Pancreas (tissue), 10 donors: ENCODE measurements around the gene INSL3. TPM values are rescaled to one million over a fixed set of nuclear protein-coding genes. Genes with fewer than 3 reads are reported as not detected.

Source experiments
- ATAC-seq, 4 donors: fragments of 200-7000 bp; cut with Tn5 transposase; one replicate each; pipeline versions ENCODE4 v1.8.0 to v1.9.1; 2020; ENCODE audit warnings: mild to moderate bottlenecking in 4 of 4, moderate library complexity in 4 of 4
- DNase-seq, 6 donors: peaks; one replicate each; pipeline ENCODE4 v3.0.0-alpha.2; 2020
- FAIRE-seq: peaks from 2 replicates; lab custom pipeline; 2012; peaks lifted over from hg19 to GRCh38; lab: Jason Lieb, UNC
- H3K27ac ChIP-seq, 4 donors: fragments of 200-600 bp; sonication (generic); 1 replicate in 3 of 4; 2 replicates in 1 of 4; pipeline versions ENCODE4 v1.5.0 to v1.8.0; 2020
- H3K27me3 ChIP-seq, 4 donors: fragments of 200-600 bp; one replicate each; pipeline ENCODE4 v1.8.0; 2021
- H3K36me3 ChIP-seq, 3 donors: fragments of 200-600 bp; sonication (generic) in 1 of 3; one replicate each; pipeline versions ENCODE4 v1.5.0 to v1.8.0; 2020 to 2021
- H3K4me1 ChIP-seq, 3 donors: fragments of 200-600 bp; one replicate each; pipeline ENCODE4 v1.8.0; 2021
- H3K4me3 ChIP-seq, 4 donors: fragments of 200-600 bp; sonication (generic) in 2 of 4; one replicate each; pipeline versions ENCODE4 v1.5.0 to v1.8.0; 2020 to 2021
- H3K9me3 ChIP-seq, 4 donors: fragments of 200-600 bp; one replicate each; pipeline ENCODE4 v1.8.0; 2021
- CTCF ChIP-seq, 4 donors: fragments of 200-600 bp; sonication (generic) in 3 of 4; IDR thresholded peaks; one replicate each; pipeline versions ENCODE4 v1.5.0 to v1.8.0; 2021; ENCODE audit warnings: antibody characterized with exemption in 4 of 4
- WGBS, 2 donors: extraction: QIAGEN DNeasy Blood & Tissue Kit; methylation state at CpG; one replicate each; pipeline ENCODE4 v1.1.7; 2013; 5-methylcytosine and 5-hydroxymethylcytosine counted together
- intact Hi-C, 3 donors: fragments of 100-400 bp; cut with DNase I; formaldehyde crosslinking; loops; one replicate each; pipeline versions ENCODE4 v1.11.1 to v1.14.2; 2022
- polyA plus RNA-seq, 2 donors: library from polyadenylated mRNA; stranded (reverse); fragments of 200-250 nt; gene quantifications; one replicate each; pipeline ENCODE4 v1.2.3, GENCODE V29; 2013
- total RNA-seq, 6 donors: library from RNA; stranded (reverse); fragmentation: NEBNext Ultra II Directional in 4 of 6; extraction: Animal tissue kit (Norgen Biotek cat#: 25700) in 4 of 6; gene quantifications; one replicate each; pipeline versions ENCODE4 v1.2.1 to v1.2.4, GENCODE V29; 2021 to 2023
- donor health status: healthy with polysubstance abuse.
- donor health status: DM: no; HTN: no; CAD: no; lungs with moderate emphysema.
- donor health status: DM: no; HTN: no; CAD: no.
- donor health status: control.
- donor health status: control.
- donor health status: Bipolar disorder and iron deficiency.
- donor health status: DM: yes; HTN: yes; CAD: no.
- donor health status: DM: no; HTN: no; CAD: no.
- donor health status: DM: no; HTN: no; CAD: no.
- donor health status: DM: yes; HTN: yes; CAD: no.

INSL3 gene
- total and polyA plus RNA-seq, 8 donors = not detected

GRCh38 chr19:17831419-17831888 lies 10.1 kb upstream of the INSL3 start:
- intact Hi-C loops = no loop called here
- no peak for TF ChIP-seq CTCF (IDR thresholded peaks at IDR 0.05)
- Histone ChIP-seq H3K27me3 (no peaks in the 10 kb centered on the region), H3K27ac (no peak overlapping the region), H3K9me3 (no peaks in the 10 kb centered on the region), H3K36me3 (no peaks in the 10 kb centered on the region), H3K4me3 (peak overlapping the region in 2 of 4 donors; percentile 24 to 41), H3K4me1 (no peaks in the 10 kb centered on the region)
- FAIRE-seq (no peak), DNase-seq (peak in 2 of 6 donors; percentile 49 to 64), ATAC-seq (peak in 2 of 4 donors; percentile 17 to 18)
- WGBS, 2 donors = 25% methylated on average over 25 of the region's 25 CpGs

GRCh38 chr19:17830567-17831418 lies 9.5 kb upstream of the INSL3 start:
- Histone ChIP-seq H3K36me3 (no peaks in the 10 kb centered on the region), H3K4me3 (peak overlapping the region in 2 of 4 donors; percentile 24 to 41), H3K27me3 (no peaks in the 10 kb centered on the region), H3K27ac (no peak overlapping the region), H3K4me1 (no peaks in the 10 kb centered on the region), H3K9me3 (no peaks in the 10 kb centered on the region)
- DNase-seq (peak; percentile 77 to 93 (median 88)), ATAC-seq (peak; percentile 89 to 93 (median 92)), FAIRE-seq (no peak)
- intact Hi-C loops = no loop called here
- TF ChIP-seq CTCF (IDR thresholded peaks at IDR 0.05) = no peak
- WGBS, 2 donors = 9 to 11% methylated on average over 38 to 50 of the region's 50 CpGs

GRCh38 chr19:17829855-17830566 lies 8.7 kb upstream of the INSL3 start:
- TF ChIP-seq CTCF (IDR thresholded peaks at IDR 0.05) = no peak
- Histone ChIP-seq H3K36me3 (no peaks in the 10 kb centered on the region), H3K27me3 (no peaks in the 10 kb centered on the region), H3K9me3 (no peaks in the 10 kb centered on the region), H3K4me3 (peak overlapping the region in 2 of 4 donors; percentile 17 to 30), H3K4me1 (no peaks in the 10 kb centered on the region), H3K27ac (no peak overlapping the region)
- peak; percentile 15 to 34 (median 32) for ATAC-seq
- no peak for FAIRE-seq
- intact Hi-C loops = no loop called here
- peak in 5 of 6 donors; percentile 27 to 59 (median 31) for DNase-seq
- 8 to 14% methylated on average over 28 to 29 of the region's 29 CpGs for WGBS, 2 donors

GRCh38 chr19:17826508-17827056 lies 5.3 kb upstream of the INSL3 start:
- intact Hi-C loops = no loop called here
- Histone ChIP-seq H3K36me3 (no peaks in the 10 kb centered on the region), H3K4me3 (no peak overlapping the region), H3K9me3 (no peaks in the 10 kb centered on the region), H3K27ac (no peak overlapping the region), H3K27me3 (no peaks in the 10 kb centered on the region), H3K4me1 (no peaks in the 10 kb centered on the region)
- no peak for TF ChIP-seq CTCF (IDR thresholded peaks at IDR 0.05)
- no peak for FAIRE-seq
- DNase-seq = no peak
- ATAC-seq = no peak
- 72 to 76% methylated on average over 13 of the region's 13 CpGs for WGBS, 2 donors
